HUES64 (cell line): Measurements from ENCODE around the gene CCDC116. TPM values are rescaled to one million over a fixed set of nuclear protein-coding genes. Genes with fewer than 3 reads are reported as not detected.

Source experiments
- H3K27ac ChIP-seq: 2 replicates; pipeline ENCODE4 v1.7.0; 2013; ENCODE audit warnings: low read depth, low read length, inconsistent platforms
- H3K27me3 ChIP-seq: 2 replicates; pipeline ENCODE4 v1.6.1; 2013; ENCODE audit warnings: mild to moderate bottlenecking, low read length; ENCODE audit not compliant: insufficient read depth
- H3K36me3 ChIP-seq: 2 replicates; pipeline ENCODE4 v1.6.1; 2013; ENCODE audit warnings: mild to moderate bottlenecking, low read length; ENCODE audit not compliant: insufficient read depth
- H3K4me1 ChIP-seq: 2 replicates; pipeline ENCODE4 v1.6.1; 2013; ENCODE audit warnings: mild to moderate bottlenecking, low read length, moderate library complexity; ENCODE audit not compliant: insufficient read depth
- H3K4me3 ChIP-seq: 2 replicates; pipeline ENCODE4 v1.5.1; 2013; ENCODE audit warnings: mild to moderate bottlenecking, low read length, moderate library complexity
- H3K9ac ChIP-seq: 2 replicates; pipeline ENCODE4 v1.6.1; 2013; ENCODE audit warnings: mild to moderate bottlenecking, low read depth, low read length
- H3K9me3 ChIP-seq: 2 replicates; pipeline ENCODE4 v1.6.1; 2013; ENCODE audit warnings: low read depth, low read length; ENCODE audit not compliant: insufficient read depth
- whole genome bisulfite sequencing: fragments of 150-250, 120-280 bp; methylation state at CpG from one replicate; pipeline ENCODE4 v1.1.7; 2013; ENCODE audit warnings: missing lambda C conversion rate; 5-methylcytosine and 5-hydroxymethylcytosine counted together
- polyA plus RNA-seq, 2 experiments: library from polyadenylated mRNA; stranded (reverse); fragments of 50-300 nt; gene quantifications; one replicate each; pipeline ENCODE4 v1.2.3, GENCODE V29; 2013

CCDC116 gene, protein sequence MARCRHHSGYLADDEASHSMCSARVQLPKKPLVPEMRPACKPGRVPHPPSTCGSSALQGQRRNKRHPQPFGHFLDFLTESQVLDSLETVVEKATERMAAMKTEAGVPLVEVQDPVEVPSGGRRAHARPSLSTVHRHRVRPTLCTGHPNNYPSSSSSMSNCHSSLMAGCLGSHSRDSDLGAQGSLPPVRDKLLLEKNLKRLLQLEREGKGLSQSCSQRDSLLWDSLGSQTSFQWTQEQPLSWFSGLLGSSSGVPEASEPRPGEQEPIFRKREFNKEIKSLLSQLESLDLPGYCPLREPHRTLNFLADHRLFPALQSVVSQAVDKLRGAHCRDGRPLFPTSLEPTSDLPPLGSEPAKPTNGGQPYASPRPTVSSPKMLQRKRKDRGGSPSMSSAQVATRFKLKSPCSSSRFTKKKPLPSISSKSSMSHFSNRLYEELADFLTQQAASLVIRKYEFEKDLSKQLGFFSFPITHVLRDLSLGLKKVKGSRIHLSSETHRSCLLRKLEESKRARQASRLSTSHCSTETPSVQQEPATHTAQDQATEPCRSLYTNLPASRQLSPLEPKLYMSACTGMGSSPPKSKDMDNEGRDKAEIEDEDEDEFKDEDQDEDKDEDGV
- 0.15 TPM for polyA plus RNA-seq (2013, experiment 1 of 2)
- not detected for polyA plus RNA-seq (2013, experiment 2 of 2)

DNA sequence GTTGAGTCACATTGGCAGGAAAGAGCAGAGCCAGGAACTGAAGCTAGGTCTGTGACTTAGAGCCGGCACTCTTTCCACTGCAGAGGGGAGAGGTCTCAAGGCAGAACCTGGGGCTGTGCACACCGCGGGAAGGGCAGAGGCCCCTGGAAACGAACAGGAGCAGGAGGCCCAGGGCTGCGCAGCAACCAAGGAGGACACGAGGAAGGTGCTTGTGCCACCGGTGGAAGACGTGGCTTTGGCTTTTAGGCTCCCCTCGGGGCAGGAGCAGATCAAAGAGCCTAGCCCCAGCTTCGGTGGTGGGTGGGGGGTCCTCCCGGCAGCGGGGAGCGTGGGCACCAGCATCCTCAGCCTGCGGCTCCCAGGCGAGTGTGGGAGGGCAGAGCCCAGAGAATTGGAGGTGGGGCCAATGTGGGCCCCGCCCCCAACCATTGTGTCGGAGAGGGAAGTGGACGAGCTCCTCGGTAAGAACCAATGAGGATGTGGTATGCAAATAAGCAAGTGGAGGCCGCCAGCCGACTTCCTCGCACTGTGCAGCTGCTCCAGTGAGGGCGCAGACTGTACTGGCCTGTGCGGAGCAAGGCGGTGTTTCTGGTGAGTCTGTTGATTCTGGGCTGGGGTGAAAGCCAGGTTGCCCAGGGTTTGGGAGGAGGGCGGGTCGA lies at the start of gene CCDC116:
Gene CCDC116, plus strand, starts transcription at position 524 of the 659 bp plus-strand sequence. CDS start 422 bp downstream, outside the sequence.
- 88% methylated on average over 27 of the region's 27 CpGs for WGBS
- no peaks in the 10 kb centered on the region for H3K9me3 ChIP-seq
- no peak within 1 kb of the TSS for H3K9ac ChIP-seq
- H3K36me3 ChIP-seq, result peaks cover 11% of the 10 kb centered on the region
- no peak within 1 kb of the TSS for H3K4me3 ChIP-seq
- no peak within 1 kb of the TSS for H3K27ac ChIP-seq
- no peaks in the 10 kb centered on the region for H3K27me3 ChIP-seq
- H3K4me1 ChIP-seq, result no peaks in the 10 kb centered on the region

DNA sequence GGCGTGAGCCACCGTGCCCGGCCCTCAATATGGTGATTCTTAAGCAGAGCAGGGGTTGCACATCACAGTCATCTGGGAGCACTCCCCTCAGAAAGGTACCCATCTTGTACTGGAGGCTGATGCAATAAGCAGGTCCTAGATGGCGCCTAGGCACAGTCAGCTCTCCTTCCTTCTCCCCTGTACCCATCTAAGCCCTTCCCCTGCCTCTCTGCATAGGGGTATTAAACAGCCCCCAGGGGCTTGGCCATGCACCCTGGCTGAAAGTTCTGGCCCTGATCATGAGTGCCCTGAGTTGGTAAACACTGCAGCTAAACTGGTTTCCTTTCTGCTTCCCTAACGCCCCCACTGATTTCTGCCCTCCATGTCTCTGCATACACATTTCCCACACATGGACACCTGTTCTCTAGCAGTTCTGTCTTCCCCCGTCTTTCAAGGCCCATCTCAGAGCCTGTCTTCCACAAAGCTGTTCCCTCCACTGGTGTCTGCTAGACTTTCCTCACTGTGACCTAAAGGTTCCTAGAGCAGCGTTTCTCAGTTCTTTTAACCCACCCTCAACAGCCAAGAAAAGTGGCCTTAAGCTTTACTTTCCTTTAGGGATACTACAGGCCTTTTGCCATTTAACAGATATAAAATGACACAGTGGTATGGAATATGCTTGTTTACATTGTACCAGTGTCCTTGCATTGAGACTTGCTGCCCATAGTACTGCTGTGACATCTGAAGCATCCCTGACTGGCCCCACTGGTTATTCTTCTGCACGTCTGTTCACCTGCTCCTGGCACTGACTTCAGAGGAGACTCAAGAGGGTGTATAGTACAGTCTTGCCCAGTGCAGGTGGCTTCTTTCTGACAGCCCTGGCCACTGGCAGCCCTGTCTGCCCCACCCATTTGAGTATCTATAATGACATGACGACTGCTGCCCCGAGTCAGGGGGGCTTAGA lies 49.5 kb upstream of the CCDC116 start:
- Histone ChIP-seq H3K27ac (no peak overlapping the region), H3K9ac (no peak overlapping the region), H3K36me3 (peaks cover 9% of the 10 kb centered on the region; the same call in 1 of the 2 replicates), H3K4me1 (no peaks in the 10 kb centered on the region), H3K4me3 (no peak overlapping the region), H3K27me3 (no peaks in the 10 kb centered on the region), H3K9me3 (no peaks in the 10 kb centered on the region)
- 93% methylated on average over 10 of the region's 10 CpGs for WGBS

DNA sequence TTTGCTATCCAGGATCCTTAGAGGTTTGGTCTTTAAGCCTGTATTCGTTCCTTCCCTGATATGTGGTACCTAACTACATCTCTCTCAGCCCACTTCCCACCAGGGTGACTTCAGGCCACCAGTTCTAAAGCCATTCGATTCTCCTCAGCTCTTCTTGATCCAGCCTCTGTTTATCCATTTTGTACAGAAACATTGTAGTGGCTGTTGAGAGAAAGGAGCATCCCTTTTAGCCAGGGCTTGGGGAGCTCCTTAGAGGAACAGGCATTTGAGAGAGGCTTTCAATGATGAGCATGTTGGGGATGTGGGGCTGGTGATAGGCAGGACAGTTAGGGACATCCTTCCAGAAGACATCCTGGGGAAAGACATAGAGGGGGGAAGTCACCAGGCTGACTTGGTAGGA lies 47.2 kb upstream of the CCDC116 start:
- no peak overlapping the region for H3K9ac ChIP-seq
- H3K27ac ChIP-seq, result no peak overlapping the region
- peaks cover 7% of the 10 kb centered on the region; the same call in 1 of the 2 replicates for H3K36me3 ChIP-seq
- no peak overlapping the region for H3K4me3 ChIP-seq
- 78% methylated on average over 2 of the region's 2 CpGs for WGBS
- no peaks in the 10 kb centered on the region for H3K4me1 ChIP-seq
- no peaks in the 10 kb centered on the region for H3K9me3 ChIP-seq
- no peaks in the 10 kb centered on the region for H3K27me3 ChIP-seq

DNA sequence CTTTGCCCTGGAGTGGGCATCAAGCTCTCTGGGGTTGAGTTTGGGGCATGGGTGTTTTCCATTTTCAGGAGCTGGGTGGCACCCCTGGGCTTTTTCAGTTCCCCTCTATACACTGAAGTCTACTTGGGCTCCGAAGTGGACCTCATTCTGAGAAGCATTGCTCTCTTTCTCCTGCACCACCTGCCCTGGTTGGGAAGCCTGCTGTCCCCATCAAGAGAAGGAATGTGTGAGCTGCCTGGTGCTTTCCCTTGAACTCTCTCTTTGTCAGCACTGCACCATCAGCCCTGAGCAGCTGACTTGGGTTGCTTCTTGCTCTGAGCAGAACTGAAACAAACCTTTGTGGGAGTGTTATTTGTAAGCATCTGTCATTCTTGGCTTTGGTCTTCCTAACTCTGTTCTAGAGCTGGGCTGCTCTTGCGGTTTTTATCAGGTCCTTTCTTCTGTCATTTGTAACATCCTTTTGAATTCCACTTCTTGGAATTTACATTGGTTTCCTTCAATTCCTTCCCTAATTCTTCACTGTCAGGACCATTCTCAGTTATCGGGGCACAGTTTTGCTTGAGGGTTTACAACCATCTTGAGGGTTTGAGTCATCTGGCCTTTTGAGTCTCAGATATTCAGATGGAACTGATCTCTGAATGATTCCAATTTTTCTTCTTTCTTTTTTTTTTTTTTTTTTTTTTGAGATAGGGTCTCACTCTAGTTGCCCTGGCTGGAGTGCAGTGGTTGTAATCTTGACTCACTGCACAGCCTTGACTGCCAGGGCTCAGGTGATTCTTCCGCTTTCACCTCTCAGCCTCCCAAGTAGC lies 44.6 kb upstream of the CCDC116 start:
- no peaks in the 10 kb centered on the region for H3K9me3 ChIP-seq
- no peak overlapping the region for H3K4me3 ChIP-seq
- H3K4me1 ChIP-seq, result no peaks in the 10 kb centered on the region
- H3K27me3 ChIP-seq, result no peaks in the 10 kb centered on the region
- H3K27ac ChIP-seq, result no peak overlapping the region
- H3K9ac ChIP-seq, result no peak overlapping the region
- 94% methylated on average over 4 of the region's 4 CpGs for WGBS
- H3K36me3 ChIP-seq, result peaks cover 14% of the 10 kb centered on the region

DNA sequence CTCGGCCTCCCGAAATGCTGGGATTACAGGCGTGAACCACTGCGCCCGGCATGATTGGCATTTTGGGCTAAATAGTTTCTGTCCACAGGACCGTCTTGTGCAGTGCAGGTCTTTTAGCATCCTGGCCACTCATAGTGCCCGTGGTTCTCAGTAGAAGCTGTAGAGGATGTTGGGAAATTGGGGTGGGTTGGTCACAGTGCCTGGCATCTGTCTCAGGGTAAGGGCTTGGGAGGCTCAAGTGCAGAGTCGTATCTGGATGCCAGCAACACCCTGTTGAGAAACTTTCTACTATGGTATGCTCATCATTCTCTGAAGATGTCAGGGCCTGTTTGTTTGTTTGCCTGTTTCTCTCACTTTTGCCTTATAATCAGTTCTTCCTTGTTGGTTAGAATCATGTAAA lies 43.2 kb upstream of the CCDC116 start:
- Histone ChIP-seq H3K9ac (no peak overlapping the region), H3K9me3 (no peaks in the 10 kb centered on the region), H3K36me3 (peaks cover 28% of the 10 kb centered on the region), H3K4me3 (no peak overlapping the region), H3K27ac (no peak overlapping the region), H3K4me1 (no peaks in the 10 kb centered on the region), H3K27me3 (no peaks in the 10 kb centered on the region)
- 97% methylated on average over 8 of the region's 8 CpGs for WGBS

DNA sequence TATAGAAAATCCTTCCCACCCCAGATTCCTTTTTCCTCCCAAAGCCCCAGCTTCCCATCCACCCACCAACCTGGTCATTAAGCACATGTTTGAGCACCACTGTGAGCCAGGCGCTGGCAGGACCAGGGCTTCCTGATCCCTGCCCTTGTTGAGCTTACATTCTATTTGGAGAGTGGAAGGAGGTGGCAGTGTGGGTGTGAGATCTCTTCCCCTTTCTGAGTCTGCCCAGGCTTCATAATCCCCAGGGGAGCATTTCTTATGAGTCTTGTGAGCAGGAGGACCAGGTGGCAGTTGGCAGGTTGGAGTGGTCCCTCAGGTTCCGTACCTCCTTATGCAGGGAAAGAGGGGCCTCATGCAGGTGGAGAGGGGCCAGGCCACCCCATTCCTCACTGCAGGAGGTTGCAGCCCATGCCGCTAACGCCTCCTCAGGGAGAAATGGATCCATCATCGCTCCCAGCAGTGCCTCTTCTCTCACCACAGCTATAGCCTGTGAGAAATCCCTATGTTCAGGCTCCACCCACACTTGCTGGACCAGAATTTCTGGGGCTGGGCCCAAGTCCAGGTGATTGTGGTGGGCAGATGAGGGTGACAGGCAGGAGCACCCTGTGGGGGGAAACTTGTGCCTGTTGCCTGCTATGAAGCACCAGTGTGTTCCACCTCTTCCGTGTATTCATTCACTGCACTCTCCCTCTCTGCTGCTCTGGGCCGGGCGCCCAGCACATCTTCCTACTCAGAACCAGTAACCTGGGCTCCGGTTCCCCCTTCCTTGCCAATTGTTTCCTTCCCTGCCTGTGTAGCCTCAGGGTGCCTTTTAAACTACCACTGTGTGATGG lies 41.5 kb upstream of the CCDC116 start:
- 93% methylated on average over 9 of the region's 9 CpGs for WGBS
- H3K27ac ChIP-seq, result no peak overlapping the region
- H3K36me3 ChIP-seq, result peaks cover 37% of the 10 kb centered on the region
- H3K4me1 ChIP-seq, result no peaks in the 10 kb centered on the region
- no peak overlapping the region for H3K4me3 ChIP-seq
- no peaks in the 10 kb centered on the region for H3K27me3 ChIP-seq
- no peak overlapping the region for H3K9ac ChIP-seq
- no peaks in the 10 kb centered on the region for H3K9me3 ChIP-seq

DNA sequence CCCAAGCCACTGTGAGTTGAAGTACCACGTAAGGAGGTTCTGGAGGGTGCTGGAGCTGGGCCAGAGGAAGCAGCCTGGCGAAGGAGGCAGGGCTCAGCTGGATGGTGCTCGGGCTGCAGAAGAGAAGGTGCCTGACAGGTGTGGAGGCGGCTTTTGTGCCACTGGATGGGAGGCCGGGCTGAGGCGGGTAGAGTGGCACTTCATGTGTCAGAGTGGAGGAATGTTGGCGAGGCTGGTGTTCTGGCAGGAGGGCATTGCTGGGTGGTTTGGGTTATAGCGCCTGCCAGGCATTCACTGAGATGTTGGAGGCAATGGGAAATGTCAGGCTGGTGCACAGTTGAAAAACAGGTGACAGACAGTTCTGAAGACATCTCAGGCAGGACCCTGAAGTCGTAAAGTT lies 40.9 kb upstream of the CCDC116 start:
- no peaks in the 10 kb centered on the region for H3K27me3 ChIP-seq
- H3K9ac ChIP-seq, result no peak overlapping the region
- no peak overlapping the region for H3K27ac ChIP-seq
- no peaks in the 10 kb centered on the region for H3K9me3 ChIP-seq
- 93% methylated on average over 9 of the region's 9 CpGs for WGBS
- peaks cover 43% of the 10 kb centered on the region for H3K36me3 ChIP-seq
- H3K4me3 ChIP-seq, result no peak overlapping the region
- H3K4me1 ChIP-seq, result no peaks in the 10 kb centered on the region

DNA sequence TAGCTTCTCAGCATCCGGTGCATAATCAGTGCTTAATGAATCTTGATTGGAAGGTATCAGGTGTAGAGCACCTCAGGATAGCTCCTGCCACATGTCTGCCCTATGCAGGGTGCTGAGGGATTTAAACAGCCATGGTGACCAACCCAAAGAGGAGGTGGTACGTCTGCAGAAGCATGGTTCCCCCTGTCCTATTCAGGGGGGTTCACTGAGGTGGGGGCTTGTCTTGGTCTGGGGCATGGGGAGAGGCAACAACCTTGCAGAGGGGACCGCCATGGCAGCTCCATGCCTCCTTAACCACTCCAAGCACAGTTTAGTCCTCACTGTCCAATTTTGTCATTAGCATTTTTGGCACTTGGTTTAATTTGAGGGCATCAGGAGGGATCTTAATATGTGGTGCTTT lies 40.1 kb upstream of the CCDC116 start:
- Histone ChIP-seq H3K36me3 (peaks cover 47% of the 10 kb centered on the region), H3K27me3 (no peaks in the 10 kb centered on the region), H3K4me1 (no peaks in the 10 kb centered on the region), H3K9ac (no peak overlapping the region), H3K9me3 (no peaks in the 10 kb centered on the region), H3K27ac (no peak overlapping the region), H3K4me3 (no peak overlapping the region)
- WGBS, result 92% methylated on average over 3 of the region's 3 CpGs

DNA sequence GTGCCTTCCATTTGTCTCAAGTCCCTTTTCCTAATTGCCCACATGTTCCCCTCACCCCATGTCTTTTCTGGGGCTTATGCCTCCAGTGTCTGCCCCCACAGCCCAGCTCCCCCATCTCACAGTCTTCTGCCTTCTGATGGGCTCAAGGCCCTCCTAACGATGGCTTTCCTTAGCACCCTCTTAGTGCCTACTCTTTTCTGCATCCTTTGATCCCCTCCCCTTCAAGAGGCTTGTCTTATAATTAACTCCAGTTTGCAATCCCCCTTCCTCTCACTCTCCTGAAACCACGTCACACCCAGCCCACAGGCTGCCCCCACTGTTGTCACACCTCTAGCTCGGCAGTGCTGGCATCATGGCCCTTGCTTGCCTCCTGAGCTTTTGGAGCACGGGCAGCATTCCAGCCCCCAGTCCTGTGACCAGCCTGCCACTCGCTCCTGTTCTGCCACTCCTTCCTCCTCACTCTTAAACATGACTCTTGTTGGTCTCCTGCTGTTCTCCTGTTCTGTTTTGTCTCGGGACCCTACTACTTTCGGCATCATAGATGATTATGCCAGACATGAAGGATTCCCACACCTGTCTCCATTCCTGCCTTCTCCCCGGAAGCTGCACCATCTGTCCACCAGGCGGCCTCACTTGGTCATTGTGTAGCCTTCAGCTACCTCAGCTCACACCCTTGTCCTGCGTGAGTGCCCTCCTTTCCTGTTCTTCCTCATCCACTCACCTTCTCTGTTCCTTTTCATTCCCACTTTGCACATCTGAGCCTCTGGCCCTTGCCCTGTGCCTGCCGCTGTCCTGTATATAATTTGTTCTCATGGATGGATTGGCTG lies 38.9 kb upstream of the CCDC116 start:
- WGBS, result 85% methylated on average over 11 of the region's 11 CpGs
- no peaks in the 10 kb centered on the region for H3K9me3 ChIP-seq
- no peak overlapping the region for H3K9ac ChIP-seq
- peaks cover 47% of the 10 kb centered on the region for H3K36me3 ChIP-seq
- H3K27ac ChIP-seq, result no peak overlapping the region
- no peak overlapping the region for H3K4me3 ChIP-seq
- H3K27me3 ChIP-seq, result no peaks in the 10 kb centered on the region
- no peaks in the 10 kb centered on the region for H3K4me1 ChIP-seq
